ENCODE results near the gene ZACN. TPM values are rescaled to one million over a fixed set of nuclear protein-coding genes. Genes with fewer than 3 reads are reported as not detected.
"Not testable (repeated sequence)": the region's sequence is repeated elsewhere in the genome, so short reads cannot be mapped to it uniquely, and the experiment has no call there.

The ZACN gene
- not detected in 2 replicates for total RNA-seq
- polyA plus RNA-seq (2012): 14.7 TPM

GRCh38 chr17:76078860-76079534, at the start of gene ZACN:
TSS of gene ZACN (plus strand) at chr17:76079182. CDS start at chr17:76079265, 83 bp downstream.
- no peak for DNase-seq (ENCODE audit: low read depth)

GRCh38 chr17:76032073-76032779, 46.8 kb upstream of the ZACN start:
- DNase-seq (ENCODE audit: low read depth): no peak

DNA sequence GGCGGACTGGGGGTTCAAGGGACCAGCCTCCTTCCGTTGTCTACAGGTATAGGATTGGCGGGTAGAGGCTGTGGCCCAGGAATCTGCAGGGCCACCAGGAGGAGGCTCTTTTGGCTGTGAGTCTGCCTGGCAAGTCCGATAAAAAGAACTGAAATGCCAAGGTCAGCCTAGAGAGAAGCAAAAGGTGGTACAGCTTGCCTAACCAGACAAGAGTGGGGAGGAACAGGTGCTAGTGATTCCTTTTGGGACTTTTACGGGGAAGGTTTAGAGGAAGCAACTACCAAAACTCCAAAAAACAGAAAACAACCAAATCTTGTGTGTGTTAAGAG, 46.2 kb upstream of the ZACN start:
- DNase-seq (ENCODE audit: low read depth): no peak

GRCh38 chr17:76033139-76033538, 45.8 kb upstream of the ZACN start:
- DNase-seq (ENCODE audit: low read depth): no peak

- no peak for DNase-seq (ENCODE audit: low read depth)
Measured at GRCh38 chr17:76034428-76035350, 44.3 kb upstream of the ZACN start.

DNA sequence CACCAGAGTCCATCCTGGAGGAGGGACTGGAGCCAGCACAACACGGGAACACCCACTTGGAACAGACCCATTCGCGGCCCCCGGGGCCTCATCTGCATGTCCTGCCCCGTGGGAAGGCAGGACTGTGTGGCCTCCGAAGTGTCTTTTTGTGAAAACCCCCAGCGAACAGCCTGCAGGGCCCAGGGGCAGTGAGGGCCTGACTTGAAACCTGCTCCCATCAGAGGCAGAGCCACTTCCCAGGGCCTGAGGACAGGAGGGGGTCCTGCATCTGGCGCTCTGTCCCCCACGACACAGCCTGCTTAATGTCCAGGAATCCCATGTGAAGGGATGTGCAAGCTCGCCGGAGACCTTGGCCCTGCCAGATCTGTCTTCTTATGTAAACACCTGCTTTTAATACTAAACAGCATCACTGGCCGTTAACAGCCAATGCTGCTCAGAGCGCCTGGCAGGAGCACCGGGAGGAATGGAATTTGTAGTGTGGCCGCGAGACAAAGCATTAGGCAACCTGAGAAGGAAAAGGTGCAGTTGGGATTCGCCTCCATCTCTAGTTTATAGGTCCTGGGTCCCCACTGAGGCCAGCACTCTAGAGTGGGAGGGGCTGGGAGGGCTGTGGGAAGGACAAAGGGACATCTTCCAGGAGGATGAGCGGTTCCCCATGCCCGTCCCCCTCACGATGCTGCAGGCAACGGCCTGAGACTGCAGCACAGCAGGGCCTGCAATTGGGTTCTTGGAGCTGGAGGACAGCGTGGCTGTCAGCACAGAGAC, 42.3 kb upstream of the ZACN start:
- DNase-seq (ENCODE audit: low read depth): no peak

GRCh38 chr17:76038050-76038449, 40.9 kb upstream of the ZACN start:
- DNase-seq (ENCODE audit: low read depth): peak; percentile 13

- DNase-seq (ENCODE audit: low read depth): no peak
Measured at GRCh38 chr17:76039121-76039520, 39.9 kb upstream of the ZACN start.

DNA sequence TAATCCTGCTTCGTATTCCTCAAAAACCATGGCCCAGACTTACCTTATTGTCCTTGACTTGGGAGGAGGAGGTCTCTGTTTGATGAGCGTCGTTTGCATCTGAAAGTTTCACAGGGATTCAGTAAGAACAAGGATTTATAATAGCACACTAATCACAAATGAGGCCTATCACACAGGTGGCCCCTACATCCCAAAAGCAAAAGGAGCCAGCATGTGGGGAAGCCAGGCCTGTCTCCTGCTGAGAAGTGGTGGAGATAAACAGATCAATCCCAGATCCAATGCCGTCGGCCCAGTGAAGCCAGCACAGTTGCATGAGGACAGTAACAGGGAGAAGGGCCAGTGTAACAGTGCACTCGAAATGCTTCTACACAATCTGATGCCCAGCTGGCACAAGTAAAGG, 38.6 kb upstream of the ZACN start:
- no peak for DNase-seq (ENCODE audit: low read depth)

- not testable (repeated sequence) for DNase-seq (ENCODE audit: low read depth)
Measured at GRCh38 chr17:76042868-76043267, 36.1 kb upstream of the ZACN start.

DNA sequence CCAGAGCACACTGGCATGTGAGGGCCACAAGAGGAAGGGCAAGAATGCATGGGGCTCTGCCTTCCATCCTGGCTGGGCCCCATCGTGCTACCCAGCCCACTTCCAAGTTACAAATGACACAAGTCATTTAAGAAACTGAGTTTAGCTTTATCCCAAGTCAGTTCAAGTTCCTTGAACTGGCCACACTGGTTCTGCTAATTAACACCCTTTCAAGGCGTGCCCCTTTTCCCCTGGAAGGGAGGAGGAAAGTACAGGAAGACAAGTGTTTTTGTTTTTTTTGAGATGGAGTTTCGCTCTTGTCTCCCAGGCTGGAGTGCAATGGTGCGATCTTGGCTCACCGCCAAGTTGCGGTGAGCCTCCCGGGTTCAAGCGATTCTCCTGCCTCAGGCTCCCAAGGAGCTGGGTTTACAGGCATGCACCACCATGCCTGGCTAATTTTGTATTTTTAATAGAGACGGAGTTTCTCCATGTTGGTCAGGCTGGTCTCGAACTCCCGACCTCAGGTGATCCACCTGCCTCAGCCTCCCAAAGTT, 34.4 kb upstream of the ZACN start:
- DNase-seq (ENCODE audit: low read depth): not testable (repeated sequence)

GRCh38 chr17:76046064-76046463, 32.9 kb upstream of the ZACN start:
- no peak for DNase-seq (ENCODE audit: low read depth)

GRCh38 chr17:76048025-76048605, 30.9 kb upstream of the ZACN start:
- DNase-seq (ENCODE audit: low read depth): no peak

- DNase-seq (ENCODE audit: low read depth): peak; percentile 50
Measured at GRCh38 chr17:76048711-76049110, 30.3 kb upstream of the ZACN start.

GRCh38 chr17:76049239-76049638, 29.7 kb upstream of the ZACN start:
- DNase-seq (ENCODE audit: low read depth): peak; percentile 24

GRCh38 chr17:76049836-76050537, 29.0 kb upstream of the ZACN start:
- no peak for DNase-seq (ENCODE audit: low read depth)

- peak; percentile 8 for DNase-seq (ENCODE audit: low read depth)
Measured at GRCh38 chr17:76050538-76051467, 28.2 kb upstream of the ZACN start.

DNA sequence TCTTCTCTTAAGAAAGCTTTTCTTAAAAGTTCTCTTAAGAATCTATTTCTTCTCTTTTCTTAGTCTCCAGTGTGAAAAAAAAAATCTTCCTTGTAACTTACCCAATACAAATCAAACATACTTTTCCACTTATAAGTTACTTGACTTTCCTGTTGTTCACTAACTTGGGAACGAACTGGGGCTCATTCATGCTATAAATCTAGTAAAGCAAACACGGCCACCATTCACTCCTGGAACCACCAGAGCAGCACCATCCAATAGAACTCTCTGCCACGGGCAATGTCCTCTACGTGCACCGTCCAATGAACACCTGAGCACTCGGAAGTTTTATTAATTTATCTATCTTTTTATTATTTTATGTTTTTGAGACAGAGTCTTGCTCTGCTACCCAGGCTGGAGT, 27.4 kb upstream of the ZACN start:
- DNase-seq (ENCODE audit: low read depth): no peak

Data from myocyte (in vitro differentiated cells).